Measurements from ENCODE around the gene GNA15.

GRCh38 chr19:3112375-3113099 lies 23.3 kb upstream of the GNA15 start:
- TF ChIP-seq MAX (CRISPR knock-in tag; IDR thresholded peaks at IDR 0.05), result no peak
- TF ChIP-seq CTCF (IDR thresholded peaks at IDR 0.05), result no peak
- TF ChIP-seq FOXP4 (CRISPR knock-in tag; IDR thresholded peaks at IDR 0.05), result no peak
- TF ChIP-seq ATF2 (CRISPR knock-in tag; IDR thresholded peaks at IDR 0.05; ENCODE audit: borderline replicate concordance, low read depth), result no peak
- no peak for TF ChIP-seq E2F5 (CRISPR knock-in tag; IDR thresholded peaks at IDR 0.05)
- no peak for TF ChIP-seq E2F1 (CRISPR knock-in tag; IDR thresholded peaks at IDR 0.05)
- no peak for TF ChIP-seq CREB1 (CRISPR knock-in tag; IDR thresholded peaks at IDR 0.05)
- no peak for TF ChIP-seq NR2C2 (CRISPR knock-in tag; IDR thresholded peaks at IDR 0.05)
- TF ChIP-seq SP1 (CRISPR knock-in tag; conservative IDR thresholded peaks at IDR 0.05), result no peak
- TF ChIP-seq ESRRA (CRISPR knock-in tag; IDR thresholded peaks at IDR 0.05; ENCODE audit: borderline replicate concordance), result no peak
- TF ChIP-seq JUN (CRISPR knock-in tag; IDR thresholded peaks at IDR 0.05), result no peak

Data from WTC11 (cell line).